CD14-positive monocyte (primary cell): ENCODE measurements around the gene OPALIN. TPM values are rescaled to one million over a fixed set of nuclear protein-coding genes. Genes with fewer than 3 reads are reported as not detected.
A peak's percentile ranks its signal among the peaks of the same experiment; 100 is the strongest.

ENCODE experiments used
- DNase-seq, 3 donors: peaks; one replicate each; pipeline ENCODE4 v3.0.0-alpha.2; 2011 to 2022
- H2AFZ ChIP-seq: 2 replicates; pipeline ENCODE4 v1.6.0; 2012; ENCODE audit warnings: mild to moderate bottlenecking, low read depth, low read length, inconsistent platforms; ENCODE audit not compliant: insufficient read depth, poor library complexity, severe bottlenecking
- H3K27ac ChIP-seq, 2 donors: 1 replicate in 1 of 2; 2 replicates in 1 of 2; pipeline ENCODE4 v1.5.1; 2012 to 2013; ENCODE audit warnings: low read length in 2 of 2, control low read depth in 1 of 2, inconsistent platforms in 1 of 2, low read depth in 1 of 2, mild to moderate bottlenecking in 1 of 2
- H3K27me3 ChIP-seq, 2 donors: one replicate each; pipeline versions ENCODE4 v1.6.0 to v1.6.1; 2011 to 2013; ENCODE audit warnings: low read length in 2 of 2; ENCODE audit not compliant: control insufficient read depth in 2 of 2, insufficient read depth in 2 of 2
- H3K36me3 ChIP-seq, 2 donors: replicated peaks in 1 of 2; 1 replicate in 1 of 2; 2 replicates in 1 of 2; pipeline versions ENCODE4 v1.5.1 to v1.6.1; 2012 to 2013; ENCODE audit warnings: low read length in 2 of 2, control low read depth in 1 of 2, inconsistent platforms in 1 of 2, mild to moderate bottlenecking in 1 of 2; ENCODE audit not compliant: insufficient read depth in 2 of 2, control insufficient read depth in 1 of 2
- H3K4me1 ChIP-seq, 2 donors: 1 replicate in 1 of 2; 2 replicates in 1 of 2; pipeline versions ENCODE4 v1.5.1 to v1.6.1; 2012 to 2013; ENCODE audit warnings: low read length in 2 of 2, control low read depth in 1 of 2, inconsistent platforms in 1 of 2, mild to moderate bottlenecking in 1 of 2, moderate library complexity in 1 of 2; ENCODE audit not compliant: insufficient read depth in 2 of 2, control insufficient read depth in 1 of 2
- H3K4me2 ChIP-seq: replicated peaks from 2 replicates; pipeline ENCODE3; 2012; ENCODE audit warnings: low read length, moderate library complexity, mild to moderate bottlenecking; ENCODE audit not compliant: poor library complexity, severe bottlenecking; ENCODE audit errors: extremely low read depth
- H3K4me3 ChIP-seq, 3 experiments: fragments of 200-600 bp in 1 of 3; sonication (generic) in 1 of 3; replicated peaks in 1 of 3; 1 replicate in 2 of 3; 2 replicates in 1 of 3; pipeline ENCODE4 v1.5.1; 2011 to 2013; ENCODE audit warnings: low read length in 3 of 3, mild to moderate bottlenecking in 3 of 3, control low read depth in 2 of 3, low read depth in 2 of 3, inconsistent platforms in 1 of 3, moderate library complexity in 1 of 3
- H3K79me2 ChIP-seq: 2 replicates; pipeline ENCODE4 v1.6.0; 2012; ENCODE audit warnings: mild to moderate bottlenecking, control low read depth, inconsistent platforms, low read length, moderate library complexity; ENCODE audit not compliant: insufficient read depth
- H3K9ac ChIP-seq: 2 replicates; pipeline ENCODE4 v1.6.0; 2017; ENCODE audit warnings: low read length, mild to moderate bottlenecking; ENCODE audit not compliant: insufficient read depth, poor library complexity, severe bottlenecking
- H3K9me3 ChIP-seq, 2 donors: replicated peaks in 1 of 2; 1 replicate in 1 of 2; 2 replicates in 1 of 2; pipeline versions ENCODE4 v1.5.1 to v1.6.1; 2012 to 2013; ENCODE audit warnings: low read length in 2 of 2, control low read depth in 1 of 2; ENCODE audit not compliant: control insufficient read depth in 1 of 2, insufficient read depth in 1 of 2
- H4K20me1 ChIP-seq: 2 replicates; pipeline ENCODE4 v1.6.0; 2012; ENCODE audit warnings: mild to moderate bottlenecking, low read length, control low read depth, moderate library complexity; ENCODE audit not compliant: insufficient read depth
- H3K27ac Mint-ChIP-seq, 7 donors: one replicate each; pipeline ENCODE4 v1.8.0; 2020; ENCODE audit warnings: mild to moderate bottlenecking in 7 of 7, mixed read lengths in 7 of 7, moderate library complexity in 6 of 7, inconsistent platforms in 2 of 7
- H3K27me3 Mint-ChIP-seq, 3 donors: one replicate each; pipeline ENCODE4 v1.8.0; 2021 to 2022; ENCODE audit warnings: low read depth in 3 of 3, mild to moderate bottlenecking in 3 of 3, mixed read lengths in 3 of 3, moderate library complexity in 3 of 3, inconsistent platforms in 1 of 3
- H3K36me3 Mint-ChIP-seq, 2 donors: one replicate each; pipeline ENCODE4 v1.8.0; 2020; ENCODE audit warnings: mixed read lengths in 2 of 2, inconsistent platforms in 1 of 2, mild to moderate bottlenecking in 1 of 2
- H3K4me1 Mint-ChIP-seq: one replicate; pipeline ENCODE4 v1.8.0; 2020; ENCODE audit warnings: mild to moderate bottlenecking, mixed read lengths
- H3K4me3 Mint-ChIP-seq, 2 donors: one replicate each; pipeline ENCODE4 v1.8.0; 2020; ENCODE audit warnings: mild to moderate bottlenecking in 2 of 2, mixed read lengths in 2 of 2, moderate library complexity in 1 of 2
- H3K9me3 Mint-ChIP-seq, 7 donors: one replicate each; pipeline ENCODE4 v1.8.0; 2020 to 2022; ENCODE audit warnings: mixed read lengths in 7 of 7, mild to moderate bottlenecking in 6 of 7, moderate library complexity in 6 of 7, inconsistent platforms in 2 of 7
- WGBS: methylation state at CpG from one replicate; pipeline ENCODE4 v1.1.5; 2013; ENCODE audit warnings: missing lambda C conversion rate; ENCODE audit not compliant: insufficient coverage; 5-methylcytosine and 5-hydroxymethylcytosine counted together
- intact Hi-C, 2 donors: fragments of 100-400 bp; cut with micrococcal nuclease; formaldehyde crosslinking; loops; one replicate each; pipeline versions ENCODE4 v1.15.0 to v1.15.1; 2023
- polyA plus RNA-seq, 3 donors: library from polyadenylated mRNA; depleted of rRNA in 1 of 3; unstranded in 2 of 3; stranded (reverse) in 1 of 3; fragments of 300-500 nt in 2 of 3; fragments of >200 nt in 1 of 3; fragmentation: Illumina TruSeq in 2 of 3; gene quantifications; 1 replicate in 2 of 3; 2 replicates in 1 of 3; pipeline ENCODE4 v1.2.3, GENCODE V29; 2012 to 2021
- TF ChIP-seq, protein P1 (sequence below): fragments of 200-600 bp; IDR thresholded peaks from one replicate; pipeline ENCODE4 v1.8.0; 2022; ENCODE audit warnings: antibody characterized with exemption, mild to moderate bottlenecking

Gene OPALIN
- polyA plus RNA-seq, 3 donors, result not detected

DNA sequence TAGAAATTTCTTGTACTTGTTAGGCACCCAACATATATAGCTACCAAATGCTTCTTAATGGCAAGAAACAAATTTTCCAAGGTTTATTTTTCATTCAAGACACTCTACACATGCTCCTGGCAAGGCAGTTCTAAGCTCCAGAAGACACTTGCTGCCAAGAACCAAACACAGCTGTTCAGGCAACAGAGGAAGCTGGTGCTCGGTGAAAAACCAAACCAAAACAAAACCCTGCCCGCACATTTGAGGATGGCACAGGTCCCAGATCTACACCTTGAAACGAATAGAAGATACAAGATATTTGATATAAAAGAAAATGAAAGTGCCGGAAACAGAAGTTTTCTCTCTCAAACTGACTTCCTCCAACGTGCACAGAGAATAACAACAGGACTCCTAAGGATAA lies 59.4 kb downstream of the OPALIN start:
- H3K36me3 ChIP-seq, result no peaks in the 10 kb centered on the region
- DNase-seq, result peak in 1 of 3 donors; percentile 3
- H3K9ac ChIP-seq, result peak overlapping the region; percentile 41
- no peaks in the 10 kb centered on the region for H4K20me1 ChIP-seq
- H3K27ac ChIP-seq, result no peak overlapping the region
- WGBS, result no CpG with 5 or more reads among the region's 5 CpGs
- peak overlapping the region; percentile 62 for H3K4me2 ChIP-seq
- peak overlapping the region; percentile 74 for H2AFZ ChIP-seq
- no peaks in the 10 kb centered on the region for H3K36me3 Mint-ChIP-seq
- peak overlapping the region; percentile 73 to 88 for H3K4me3 Mint-ChIP-seq
- no peaks in the 10 kb centered on the region for H3K79me2 ChIP-seq
- H3K4me1 Mint-ChIP-seq, result peaks cover 27% of the 10 kb centered on the region
- H3K9me3 ChIP-seq, result no peaks in the 10 kb centered on the region
- intact Hi-C loops, result loop anchor here in 1 of 2 donors (10.0 kb wide), 1 partner anchor 285 kb away; no protein-coding TSS in a partner anchor
- peak overlapping the region in 3 of 7 donors; percentile 2 to 44 (median 11) for H3K27ac Mint-ChIP-seq
- H3K9me3 Mint-ChIP-seq, result no peaks in the 10 kb centered on the region
- H3K4me1 ChIP-seq, result peaks cover 9 to 14% of the 10 kb centered on the region in 2 donors
- H3K27me3 Mint-ChIP-seq, result peaks cover 0 to 2% (median 0%) of the 10 kb centered on the region in 3 donors
- TF ChIP-seq, protein P1, sequence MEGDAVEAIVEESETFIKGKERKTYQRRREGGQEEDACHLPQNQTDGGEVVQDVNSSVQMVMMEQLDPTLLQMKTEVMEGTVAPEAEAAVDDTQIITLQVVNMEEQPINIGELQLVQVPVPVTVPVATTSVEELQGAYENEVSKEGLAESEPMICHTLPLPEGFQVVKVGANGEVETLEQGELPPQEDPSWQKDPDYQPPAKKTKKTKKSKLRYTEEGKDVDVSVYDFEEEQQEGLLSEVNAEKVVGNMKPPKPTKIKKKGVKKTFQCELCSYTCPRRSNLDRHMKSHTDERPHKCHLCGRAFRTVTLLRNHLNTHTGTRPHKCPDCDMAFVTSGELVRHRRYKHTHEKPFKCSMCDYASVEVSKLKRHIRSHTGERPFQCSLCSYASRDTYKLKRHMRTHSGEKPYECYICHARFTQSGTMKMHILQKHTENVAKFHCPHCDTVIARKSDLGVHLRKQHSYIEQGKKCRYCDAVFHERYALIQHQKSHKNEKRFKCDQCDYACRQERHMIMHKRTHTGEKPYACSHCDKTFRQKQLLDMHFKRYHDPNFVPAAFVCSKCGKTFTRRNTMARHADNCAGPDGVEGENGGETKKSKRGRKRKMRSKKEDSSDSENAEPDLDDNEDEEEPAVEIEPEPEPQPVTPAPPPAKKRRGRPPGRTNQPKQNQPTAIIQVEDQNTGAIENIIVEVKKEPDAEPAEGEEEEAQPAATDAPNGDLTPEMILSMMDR, result no peak
- H3K4me3 ChIP-seq, result peak overlapping the region in 2 of 3 experiments; percentile 64
- no peaks in the 10 kb centered on the region for H3K27me3 ChIP-seq

DNA sequence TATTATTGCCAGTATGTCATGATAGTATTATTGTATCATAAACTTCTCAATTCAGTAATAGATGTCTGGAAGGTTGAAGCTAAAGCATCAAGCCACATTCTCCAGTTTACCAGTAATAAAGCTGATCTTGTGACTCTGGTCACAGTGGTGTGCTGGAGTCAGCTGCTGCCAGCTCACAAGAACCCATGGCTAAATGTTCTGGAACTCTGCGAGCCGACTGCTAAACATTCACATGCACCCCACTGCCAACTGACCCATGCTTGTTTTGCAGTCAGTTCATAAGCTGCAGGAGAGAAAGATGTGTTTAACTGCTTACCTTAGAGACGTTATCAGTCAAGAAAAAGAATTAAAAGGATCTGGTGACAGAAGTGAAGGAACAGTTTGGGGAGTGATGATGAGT lies 60.4 kb downstream of the OPALIN start:
- no peak overlapping the region for H3K27ac ChIP-seq
- no peaks in the 10 kb centered on the region for H4K20me1 ChIP-seq
- no peak overlapping the region for H3K4me3 ChIP-seq
- H3K9me3 Mint-ChIP-seq, result no peaks in the 10 kb centered on the region
- no peaks in the 10 kb centered on the region for H3K79me2 ChIP-seq
- peaks cover 30% of the 10 kb centered on the region for H3K4me1 Mint-ChIP-seq
- H3K27ac Mint-ChIP-seq, result no peak overlapping the region
- 94% methylated on average over 3 of the region's 3 CpGs for WGBS
- no peaks in the 10 kb centered on the region for H3K36me3 Mint-ChIP-seq
- H3K27me3 Mint-ChIP-seq, result peaks cover 0 to 2% (median 0%) of the 10 kb centered on the region in 3 donors
- H3K4me3 Mint-ChIP-seq, result no peak overlapping the region
- intact Hi-C loops, result loop anchor here in 1 of 2 donors (10.0 kb wide), 1 partner anchor 284 kb away; no protein-coding TSS in a partner anchor
- H3K9ac ChIP-seq, result no peak overlapping the region
- TF ChIP-seq, protein P1, result no peak
- no peaks in the 10 kb centered on the region for H3K36me3 ChIP-seq
- H3K4me1 ChIP-seq, result peaks cover 9 to 14% of the 10 kb centered on the region in 2 donors
- no peaks in the 10 kb centered on the region for H3K9me3 ChIP-seq
- no peaks in the 10 kb centered on the region for H3K27me3 ChIP-seq
- H2AFZ ChIP-seq, result peak overlapping the region; percentile 41
- no peak overlapping the region for H3K4me2 ChIP-seq
- no peak for DNase-seq
